Right renal cortex interstitium (tissue), 3 donors: Measurements from ENCODE around the gene PLEKHN1. TPM values are rescaled to one million over a fixed set of nuclear protein-coding genes. Genes with fewer than 3 reads are reported as not detected.

ENCODE experiments used
- DNase-seq, 3 donors: peaks; one replicate each; pipeline ENCODE4 v3.0.0-alpha.2; 2013; ENCODE audit warnings: low read depth in 3 of 3, low spot score in 2 of 3
- polyA plus RNA-seq, 3 donors: library from polyadenylated mRNA; unstranded; fragments of 120-200 nt; gene quantifications; one replicate each; pipeline ENCODE4 v1.2.1, GENCODE V29; 2013; ENCODE audit not compliant: insufficient read length in 3 of 3

Gene PLEKHN1
- polyA plus RNA-seq, 3 donors = 0.17 to 0.27 (median 0.22) TPM

GRCh38 chr1:959731-960362, 6.4 kb upstream of the PLEKHN1 start:
- DNase-seq = no peak

- no peak for DNase-seq
Measured at GRCh38 chr1:960363-961131, 5.7 kb upstream of the PLEKHN1 start, which contains the start of gene KLHL17. Gene KLHL17 (plus strand): TSS chr1:960584. CDS start chr1:960694, 110 bp downstream.

DNA sequence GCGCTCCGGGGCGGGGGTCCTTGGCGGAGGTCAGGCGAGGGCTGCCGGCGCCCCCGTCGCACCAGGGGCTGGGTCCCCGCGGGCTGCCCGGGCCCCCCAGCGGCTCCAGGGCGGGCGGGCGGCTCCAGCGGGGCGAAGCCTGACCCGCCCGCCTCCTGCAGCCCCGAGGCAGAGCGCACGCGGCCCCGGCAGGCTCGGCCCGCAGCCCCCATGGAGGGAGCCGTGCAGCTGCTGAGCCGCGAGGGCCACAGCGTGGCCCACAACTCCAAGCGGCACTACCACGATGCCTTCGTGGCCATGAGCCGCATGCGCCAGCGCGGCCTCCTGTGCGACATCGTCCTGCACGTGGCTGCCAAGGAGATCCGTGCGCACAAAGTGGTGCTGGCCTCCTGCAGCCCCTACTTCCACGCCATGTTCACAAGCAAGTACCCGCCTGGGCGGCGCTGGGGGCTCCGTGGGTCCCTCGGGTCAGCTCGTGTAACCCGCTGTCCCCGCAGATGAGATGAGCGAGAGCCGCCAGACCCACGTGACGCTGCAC, 5.1 kb upstream of the PLEKHN1 start:
- DNase-seq = no peak

- no peak for DNase-seq
Measured at GRCh38 chr1:962381-963300, 3.6 kb upstream of the PLEKHN1 start.

- DNase-seq = no peak
Measured at GRCh38 chr1:963301-963651, 3.0 kb upstream of the PLEKHN1 start.

GRCh38 chr1:963746-964525, 2.3 kb upstream of the PLEKHN1 start:
- no peak for DNase-seq

- no peak for DNase-seq
Measured at GRCh38 chr1:964691-965525, 1.4 kb upstream of the PLEKHN1 start.

DNA sequence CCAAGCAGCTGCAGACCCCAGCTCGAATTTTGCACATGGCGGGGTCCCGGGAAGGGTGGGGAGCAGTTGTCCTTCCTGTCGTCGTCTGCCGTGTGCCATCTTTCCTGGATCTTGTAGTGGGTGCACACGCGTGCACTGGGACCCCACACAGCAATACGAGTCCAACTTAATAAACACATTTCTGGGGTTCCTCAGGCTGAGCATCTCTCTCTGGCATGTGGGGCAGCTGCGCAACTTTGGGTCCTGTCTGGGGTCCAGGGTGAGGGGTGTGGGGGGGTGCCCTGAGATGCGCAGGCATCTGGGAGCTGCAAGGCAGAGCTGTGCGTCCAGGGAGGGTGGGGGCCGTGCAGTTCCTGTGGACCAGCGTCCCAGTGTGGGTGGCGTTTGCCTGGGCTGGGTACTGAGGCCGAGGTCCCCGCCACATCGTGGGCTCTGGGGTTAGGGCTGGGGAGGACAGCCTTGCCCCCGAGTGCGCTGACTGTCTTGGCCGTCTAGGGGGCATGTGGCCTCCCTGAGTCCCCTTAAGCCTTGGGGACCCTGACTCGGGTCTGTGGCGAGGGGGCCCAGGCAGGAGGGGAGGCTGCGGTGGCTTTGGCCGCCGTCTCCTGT, 652 bp upstream of the PLEKHN1 start:
- no peak for DNase-seq

- DNase-seq = no peak
Measured at GRCh38 chr1:966704-967300, 520 bp downstream of the PLEKHN1 start.

- DNase-seq = no peak
Measured at GRCh38 chr1:967466-968343, 1.4 kb downstream of the PLEKHN1 start.

GRCh38 chr1:969260-969855, 3.1 kb downstream of the PLEKHN1 start:
- no peak for DNase-seq

DNA sequence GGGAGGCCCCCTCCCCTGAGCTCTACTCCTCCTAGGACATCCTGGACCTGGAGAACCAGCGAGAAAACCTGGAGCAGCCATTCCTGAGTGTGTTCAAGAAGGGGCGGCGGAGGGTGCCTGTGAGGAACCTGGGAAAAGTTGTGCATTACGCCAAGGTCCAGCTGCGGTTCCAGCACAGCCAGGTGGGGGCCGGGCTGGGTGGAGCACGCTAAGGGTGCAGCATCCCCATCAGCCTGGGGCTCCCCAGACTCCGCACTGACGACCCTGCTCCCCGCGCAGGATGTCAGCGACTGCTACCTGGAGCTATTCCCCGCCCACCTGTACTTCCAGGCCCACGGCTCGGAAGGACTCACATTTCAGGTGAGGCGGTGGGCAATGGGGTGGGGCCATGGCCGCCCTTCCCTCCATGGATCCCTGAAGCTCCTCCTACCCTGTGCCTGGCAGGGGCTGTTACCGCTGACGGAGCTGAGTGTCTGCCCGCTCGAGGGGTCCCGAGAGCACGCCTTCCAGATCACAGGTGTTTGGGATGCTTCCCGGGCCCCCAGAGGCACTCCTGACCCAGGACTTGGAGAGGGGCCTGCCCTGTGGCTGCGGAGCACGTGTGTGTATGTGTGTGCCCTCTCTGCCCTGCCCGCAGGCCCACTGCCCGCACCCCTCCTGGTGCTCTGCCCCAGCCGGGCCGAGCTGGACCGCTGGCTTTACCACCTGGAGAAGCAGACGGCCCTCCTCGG, 4.1 kb downstream of the PLEKHN1 start:
- DNase-seq = no peak

DNA sequence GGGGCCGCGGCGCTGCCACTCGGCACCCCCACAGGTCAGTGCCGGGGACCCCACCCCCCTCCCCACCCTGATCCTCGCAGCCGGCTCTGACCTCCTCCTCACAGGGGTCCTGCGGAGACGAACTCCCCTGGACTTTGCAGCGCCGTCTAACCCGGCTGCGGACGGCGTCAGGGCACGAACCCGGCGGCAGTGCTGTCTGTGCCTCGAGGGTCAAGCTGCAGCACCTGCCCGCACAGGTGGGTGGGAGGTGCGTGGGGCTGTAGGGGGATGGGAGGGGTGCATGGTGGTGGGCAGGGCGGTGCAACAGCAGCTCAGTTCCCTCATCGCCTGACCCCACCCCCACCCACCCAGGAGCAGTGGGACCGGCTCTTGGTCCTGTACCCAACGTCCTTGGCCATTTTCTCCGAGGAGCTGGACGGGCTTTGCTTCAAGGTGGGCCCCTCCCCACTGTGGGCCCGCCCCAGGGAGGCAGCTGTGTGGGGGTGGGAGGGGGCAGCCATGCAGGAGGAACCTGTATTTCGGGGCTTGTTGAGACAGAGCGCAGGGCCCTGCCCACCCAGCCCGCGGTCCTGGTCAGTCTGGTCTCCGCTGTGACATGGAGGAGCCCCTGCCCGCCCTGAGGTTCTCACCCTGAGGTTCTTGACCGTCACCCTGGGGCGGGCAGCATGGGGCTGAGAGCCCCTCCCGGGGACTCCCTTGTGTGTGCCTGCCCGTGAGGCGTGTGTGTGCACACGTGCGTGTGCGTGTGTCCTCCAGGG, 4.9 kb downstream of the PLEKHN1 start:
- DNase-seq = no peak

DNA sequence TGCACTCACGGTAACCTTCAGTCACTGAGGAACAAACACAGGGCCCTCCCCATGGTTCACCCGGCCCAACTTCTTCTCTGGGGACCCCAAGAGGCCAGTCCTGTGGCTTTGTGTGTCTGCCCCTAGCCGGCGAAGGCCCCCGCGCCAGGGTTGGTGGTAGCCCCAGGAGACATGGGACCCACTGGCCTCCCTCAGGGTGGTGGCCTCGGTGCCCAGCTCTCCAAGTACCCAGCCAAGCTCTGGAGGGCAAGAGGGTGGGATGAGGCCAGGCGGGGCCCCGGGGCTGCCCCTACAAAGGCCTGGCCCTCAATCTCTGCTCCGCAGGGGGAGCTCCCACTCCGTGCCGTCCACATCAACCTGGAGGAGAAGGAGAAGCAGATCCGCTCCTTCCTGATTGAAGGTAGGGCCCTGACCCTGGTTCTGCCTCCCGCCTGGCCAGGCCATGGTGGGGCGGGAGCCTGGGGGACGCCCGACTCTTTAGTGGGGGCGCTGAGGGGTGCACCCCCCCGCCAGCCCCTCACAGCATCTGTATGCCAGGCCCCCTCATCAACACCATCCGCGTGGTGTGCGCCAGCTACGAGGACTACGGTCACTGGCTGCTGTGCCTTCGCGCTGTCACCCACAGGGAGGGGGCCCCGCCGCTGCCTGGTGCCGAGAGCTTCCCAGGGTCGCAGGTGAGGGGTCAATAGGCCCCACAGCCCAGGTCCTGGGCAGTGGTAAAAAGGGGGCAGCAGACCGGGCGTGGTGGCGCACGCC, 5.6 kb downstream of the PLEKHN1 start:
- DNase-seq = no peak
